NCI-H1417 treated with DMSO at 0.1 percent for 48 hours (cell line): ENCODE data around the gene NXPE4.

Experiments
- DNase-seq: peaks from one replicate; lab custom pipeline; 2025; lab: John Stamatoyannopoulos, UW

The NXPE4 gene

DNA sequence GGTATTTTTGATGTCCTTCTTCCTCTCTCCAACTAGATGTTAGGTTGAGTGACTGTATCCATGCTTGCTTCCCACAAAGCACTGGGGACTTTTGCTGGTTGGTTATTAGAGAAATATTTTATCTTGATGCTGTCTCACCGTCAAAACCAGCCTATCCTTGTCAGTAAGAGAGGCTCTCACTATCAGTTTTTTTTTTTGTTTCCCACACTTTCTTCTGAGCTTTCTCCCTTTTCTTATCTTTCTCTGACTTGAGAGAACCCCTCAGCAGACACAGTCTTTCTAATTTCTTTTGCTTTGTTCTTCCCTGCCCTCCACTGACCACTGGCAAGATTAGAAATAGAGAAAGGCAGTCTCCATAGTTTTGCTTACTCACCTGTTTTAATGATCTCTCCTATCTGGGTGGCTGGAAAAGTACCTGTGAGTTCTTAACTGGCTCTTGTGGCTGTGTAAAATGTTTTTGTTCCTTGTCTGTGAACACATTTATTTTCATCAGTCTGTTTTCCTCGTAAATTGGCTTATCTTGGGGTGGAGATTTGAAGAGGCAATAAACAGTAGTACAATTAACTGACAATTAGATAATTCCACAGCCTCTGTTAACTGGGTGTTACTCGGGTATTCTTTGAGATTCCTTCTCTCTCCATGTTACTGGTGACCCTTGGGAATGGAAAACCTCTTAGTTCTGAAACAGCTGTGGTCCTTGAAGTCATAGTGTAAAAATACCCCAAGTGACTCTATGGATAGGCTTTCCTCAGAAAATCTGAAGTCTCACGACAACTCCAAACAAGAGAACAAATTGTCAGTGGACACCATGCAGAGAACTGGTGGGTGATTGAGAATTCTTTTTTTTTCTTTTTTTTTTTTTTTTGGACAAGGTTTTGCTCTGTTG is 35.9 kb downstream of the NXPE4 start, which contains the start of gene NXPE1:
NXPE1 (minus strand) TSS at position 457 of the 886 bp plus-strand sequence. CDS start 8,680 bp downstream, outside the sequence.
- DNase-seq, result no peak

DNA sequence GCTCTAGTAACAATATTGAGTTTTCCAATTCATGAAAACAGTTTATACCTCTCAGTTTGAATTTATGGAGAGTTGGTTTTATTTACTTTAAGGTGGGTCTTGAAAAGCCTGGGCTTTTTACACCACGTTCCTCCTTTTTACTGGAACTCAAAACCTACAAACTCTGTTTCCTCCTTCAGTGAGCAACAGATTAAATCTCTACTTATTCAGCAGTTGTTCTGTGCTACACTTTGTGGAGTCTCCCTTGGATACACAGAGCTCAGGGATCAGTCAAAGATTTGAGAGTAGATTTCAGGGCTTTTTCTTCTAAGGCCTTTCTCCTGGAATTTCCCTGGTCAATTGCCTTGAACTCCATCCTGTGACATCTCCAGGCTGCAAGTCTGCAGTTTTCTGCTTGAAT is 39.5 kb downstream of the NXPE4 start:
- no peak for DNase-seq

DNA sequence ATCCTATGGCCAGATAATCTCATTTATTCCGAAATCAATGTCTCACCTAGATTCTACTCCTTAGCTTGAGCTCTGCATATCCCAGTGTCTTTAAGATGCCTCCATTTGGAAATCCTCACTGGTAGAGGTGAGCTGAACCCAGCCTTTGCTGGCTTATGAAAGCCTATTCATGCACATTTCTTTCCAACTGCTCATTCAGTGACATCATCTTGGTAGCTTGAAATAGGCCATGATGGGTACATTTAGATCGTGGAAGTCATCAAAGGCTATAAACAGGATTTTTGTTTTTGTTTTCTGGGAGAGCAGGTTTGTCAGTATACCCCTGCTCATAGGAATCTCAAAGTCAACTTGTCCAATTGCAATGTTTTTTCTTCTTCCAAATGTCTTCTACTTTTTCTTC is 41.9 kb downstream of the NXPE4 start:
- no peak for DNase-seq

DNA sequence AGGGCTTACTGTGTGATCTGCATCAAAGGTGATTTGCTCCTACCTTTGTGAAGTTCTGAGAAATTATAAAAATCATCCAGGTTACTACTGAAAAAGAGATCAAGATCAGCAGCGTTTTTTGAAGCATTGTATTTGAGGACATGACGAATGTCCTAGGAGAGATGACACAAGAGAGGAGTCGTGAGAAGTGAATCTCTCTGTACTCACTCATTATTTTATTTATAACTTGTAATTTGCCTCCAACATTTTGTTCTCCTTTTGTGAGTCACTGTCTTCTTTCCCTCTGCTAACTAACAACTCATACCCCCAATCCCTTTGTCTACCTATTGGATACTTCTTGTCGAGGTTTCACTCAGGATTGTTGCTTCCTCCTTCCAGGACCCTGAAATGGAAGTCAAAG is 44.5 kb downstream of the NXPE4 start:
- no peak for DNase-seq

DNA sequence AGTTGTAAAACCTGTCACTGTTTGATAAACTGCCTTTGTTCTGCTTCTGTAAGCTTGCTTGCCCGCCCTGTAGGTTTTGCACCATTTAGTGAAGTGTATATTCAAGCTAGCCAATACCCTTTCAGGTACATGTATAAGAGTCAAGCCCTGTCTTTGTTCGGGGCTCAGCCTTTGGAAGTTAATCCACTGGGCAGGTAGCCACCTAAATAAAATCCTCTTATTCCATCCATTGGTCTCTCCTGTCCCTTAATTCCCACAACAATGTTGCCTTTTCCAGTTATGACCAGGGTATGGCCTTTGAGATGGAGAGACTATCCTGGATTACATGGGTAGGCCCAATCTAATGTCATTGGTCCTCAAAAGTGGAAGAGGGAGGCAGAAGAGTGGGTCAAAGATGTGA is 69.9 kb downstream of the NXPE4 start:
- DNase-seq, result no peak

DNA sequence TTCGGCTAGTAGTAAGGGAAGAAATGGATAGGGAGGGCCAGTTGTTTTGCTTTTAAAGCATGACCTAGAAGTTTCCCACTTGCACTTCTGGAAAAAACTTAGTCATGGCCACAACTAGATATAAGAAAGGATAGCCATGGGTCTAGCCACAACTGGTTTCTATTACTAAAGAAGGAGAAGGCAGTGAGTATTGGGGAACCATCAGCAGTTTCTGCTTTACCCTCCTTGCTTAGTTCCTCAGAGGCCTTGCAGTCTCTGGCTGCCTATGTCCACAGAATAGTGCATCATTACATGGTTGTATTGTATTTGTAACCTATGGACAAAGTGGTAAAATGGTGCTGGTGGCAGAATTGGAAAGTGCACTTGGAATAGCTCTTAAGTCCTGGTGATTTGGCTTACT is 71.5 kb downstream of the NXPE4 start:
- no peak for DNase-seq

DNA sequence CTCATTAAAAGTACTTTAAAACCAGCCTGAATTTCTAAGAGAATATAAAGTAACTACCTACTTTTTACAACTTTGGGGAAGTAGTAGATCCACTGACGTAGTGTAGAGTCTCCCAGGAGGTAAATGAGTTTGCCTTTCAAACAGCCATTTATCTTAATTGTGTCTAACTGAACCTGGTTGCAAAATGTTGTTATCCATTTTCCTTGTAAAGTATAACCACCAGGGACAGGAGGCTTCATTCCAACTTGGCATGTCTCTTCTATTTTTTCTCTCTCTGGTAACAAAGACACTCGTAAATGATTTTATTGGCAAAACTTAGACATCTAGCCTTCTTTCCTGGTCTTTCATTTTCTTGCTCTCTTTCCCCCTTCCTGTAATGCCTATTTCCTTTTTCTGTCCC is 72.8 kb downstream of the NXPE4 start:
- DNase-seq, result no peak
